ENCODE data around the gene UVRAG. TPM values are rescaled to one million over a fixed set of nuclear protein-coding genes. Genes with fewer than 3 reads are reported as not detected.
"Not testable (repeated sequence)": the region's sequence is repeated elsewhere in the genome, so short reads cannot be mapped to it uniquely, and the experiment has no call there.

Gene UVRAG
- total RNA-seq, 1 experiment from 2014 or later, result 31.3 TPM

DNA sequence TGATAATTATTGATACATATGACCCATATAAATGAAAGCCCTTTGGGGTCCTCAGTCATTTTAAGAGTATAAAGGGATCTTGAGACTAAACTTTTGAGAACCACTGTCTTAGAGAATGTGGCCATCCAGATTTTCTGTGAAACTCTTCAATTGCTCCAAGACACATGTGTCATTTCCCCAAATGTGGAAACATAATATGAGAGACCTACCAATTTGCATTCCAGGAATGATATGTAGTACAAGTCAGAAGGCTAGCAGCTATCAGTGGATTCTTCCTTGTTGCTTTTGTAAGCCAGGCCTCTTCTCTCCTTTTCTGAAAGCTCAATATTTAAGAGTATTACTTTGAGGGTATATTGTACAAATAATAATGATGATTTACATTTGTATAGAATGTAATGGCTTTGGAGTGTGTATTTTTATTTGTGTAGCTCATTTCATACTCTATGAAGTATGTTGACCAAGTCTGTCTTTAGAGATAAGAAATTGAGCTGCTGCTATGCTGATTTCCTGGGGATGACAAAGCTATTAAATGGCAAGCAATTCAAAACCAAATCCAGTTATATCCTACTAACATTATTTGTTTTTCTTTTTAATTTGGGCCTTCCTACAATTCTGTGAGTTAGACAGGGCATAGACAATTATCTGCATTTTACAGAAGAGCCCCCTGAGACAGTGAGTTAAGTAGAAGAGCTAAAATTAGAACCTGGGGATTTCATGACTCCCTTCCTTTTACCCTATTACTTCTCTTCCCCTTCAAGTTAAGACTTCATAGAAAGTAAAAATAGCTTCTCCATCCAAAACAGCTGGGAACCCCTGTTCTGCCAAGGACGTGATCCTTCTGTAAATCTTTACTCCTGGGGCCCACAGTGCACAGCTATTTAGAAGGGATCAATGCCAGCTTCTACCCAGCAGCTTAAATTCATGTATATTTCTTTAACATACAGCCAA, 259.4 kb downstream of the UVRAG start:
- DNase-seq, result no peak
- Histone ChIP-seq H3K4me1 (peaks cover 14% of the 10 kb centered on the region), H3K36me3 (ENCODE audit: control insufficient read depth, insufficient read depth, low read length) (no peaks in the 10 kb centered on the region), H3K9me3 (no peaks in the 10 kb centered on the region), H3K27me3 (replicated peaks; ENCODE audit: control insufficient read depth, insufficient read depth, low read length) (no peaks in the 10 kb centered on the region), H3K4me3 (ENCODE audit: low read depth, low read length) (no peak overlapping the region)
- BruUV-seq (replicated peaks), result no TSS peak
- H3K4me3 Mint-ChIP-seq (ENCODE audit: unreplicated experiment), result no peak overlapping the region
- ChIA-PET POLR2A (interaction anchor here (0.5 kb wide), 1 partner anchor 29 kb away, joined by 3 read pairs; no protein-coding TSS in a partner anchor), CTCF (interaction anchor here (0.6 to 1.8 kb wide), 2 partner anchors 133 to 282 kb away, joined by 4 to 5 read pairs; no protein-coding TSS in a partner anchor)
- peaks cover 11% of the 10 kb centered on the region for H3K4me1 Mint-ChIP-seq (ENCODE audit: low read depth, unreplicated experiment)
- no peak overlapping the region for H3K27ac Mint-ChIP-seq (ENCODE audit: unreplicated experiment)
- intact Hi-C loops (cut with micrococcal nuclease; ENCODE audit: unreplicated experiment), result loop anchor here (5.0 kb wide), 1 partner anchor 38 kb away; no protein-coding TSS in a partner anchor
- peaks cover 4% of the 10 kb centered on the region for H3K36me3 Mint-ChIP-seq (ENCODE audit: insufficient read depth, unreplicated experiment)
- H3K9me3 Mint-ChIP-seq (ENCODE audit: unreplicated experiment), result no peaks in the 10 kb centered on the region
- TF ChIP-seq, protein P1, sequence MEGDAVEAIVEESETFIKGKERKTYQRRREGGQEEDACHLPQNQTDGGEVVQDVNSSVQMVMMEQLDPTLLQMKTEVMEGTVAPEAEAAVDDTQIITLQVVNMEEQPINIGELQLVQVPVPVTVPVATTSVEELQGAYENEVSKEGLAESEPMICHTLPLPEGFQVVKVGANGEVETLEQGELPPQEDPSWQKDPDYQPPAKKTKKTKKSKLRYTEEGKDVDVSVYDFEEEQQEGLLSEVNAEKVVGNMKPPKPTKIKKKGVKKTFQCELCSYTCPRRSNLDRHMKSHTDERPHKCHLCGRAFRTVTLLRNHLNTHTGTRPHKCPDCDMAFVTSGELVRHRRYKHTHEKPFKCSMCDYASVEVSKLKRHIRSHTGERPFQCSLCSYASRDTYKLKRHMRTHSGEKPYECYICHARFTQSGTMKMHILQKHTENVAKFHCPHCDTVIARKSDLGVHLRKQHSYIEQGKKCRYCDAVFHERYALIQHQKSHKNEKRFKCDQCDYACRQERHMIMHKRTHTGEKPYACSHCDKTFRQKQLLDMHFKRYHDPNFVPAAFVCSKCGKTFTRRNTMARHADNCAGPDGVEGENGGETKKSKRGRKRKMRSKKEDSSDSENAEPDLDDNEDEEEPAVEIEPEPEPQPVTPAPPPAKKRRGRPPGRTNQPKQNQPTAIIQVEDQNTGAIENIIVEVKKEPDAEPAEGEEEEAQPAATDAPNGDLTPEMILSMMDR (IDR thresholded peaks at IDR 0.05; ENCODE audit: insufficient read depth in 1 of 2, low read depth in 1 of 2, low read length in 1 of 2, severe bottlenecking in 1 of 2, unreplicated experiment in 1 of 2), result no peak
- H3K27me3 Mint-ChIP-seq (ENCODE audit: insufficient read depth, unreplicated experiment), result no peaks in the 10 kb centered on the region

DNA sequence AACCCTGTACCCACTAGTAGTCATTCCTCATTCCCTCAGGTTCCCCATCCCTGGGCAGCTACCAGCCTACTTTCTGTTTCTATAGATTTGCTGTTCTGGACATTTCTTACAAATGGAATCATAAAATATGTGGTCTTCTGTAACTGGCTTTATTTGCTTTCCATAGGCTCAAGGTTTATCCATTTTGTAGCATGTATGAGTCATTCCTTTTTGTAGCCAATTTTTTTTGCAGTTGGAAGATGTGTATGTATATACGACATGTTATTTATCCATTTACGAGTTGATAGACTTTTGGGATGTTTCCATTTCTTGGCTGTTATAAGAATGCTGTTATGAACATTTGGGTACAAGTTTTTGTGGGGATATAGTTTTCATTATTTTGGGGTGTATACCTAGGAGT, 260.7 kb downstream of the UVRAG start:
- ChIA-PET CTCF (interaction anchor here (0.8 kb wide), 1 partner anchor 12 kb away, joined by 3 read pairs; no protein-coding TSS in a partner anchor), POLR2A (no interaction called here)
- Mint-ChIP-seq H3K9me3 (ENCODE audit: unreplicated experiment) (no peaks in the 10 kb centered on the region), H3K4me3 (ENCODE audit: unreplicated experiment) (no peak overlapping the region), H3K27me3 (ENCODE audit: insufficient read depth, unreplicated experiment) (no peaks in the 10 kb centered on the region), H3K27ac (ENCODE audit: unreplicated experiment) (no peak overlapping the region), H3K4me1 (ENCODE audit: low read depth, unreplicated experiment) (peaks cover 11% of the 10 kb centered on the region), H3K36me3 (ENCODE audit: insufficient read depth, unreplicated experiment) (peaks cover 4% of the 10 kb centered on the region)
- intact Hi-C loops (cut with micrococcal nuclease; ENCODE audit: unreplicated experiment), result no loop called here
- no peaks in the 10 kb centered on the region for H3K27me3 ChIP-seq (replicated peaks; ENCODE audit: control insufficient read depth, insufficient read depth, low read length)
- no peaks in the 10 kb centered on the region for H3K36me3 ChIP-seq (ENCODE audit: control insufficient read depth, insufficient read depth, low read length)
- DNase-seq, result no peak
- H3K4me3 ChIP-seq (ENCODE audit: low read depth, low read length), result no peak overlapping the region
- TF ChIP-seq, protein P1 (IDR thresholded peaks at IDR 0.05; ENCODE audit: insufficient read depth in 1 of 2, low read depth in 1 of 2, low read length in 1 of 2, severe bottlenecking in 1 of 2, unreplicated experiment in 1 of 2), result no peak
- H3K9me3 ChIP-seq, result no peaks in the 10 kb centered on the region
- BruUV-seq (replicated peaks), result no TSS peak
- peaks cover 14% of the 10 kb centered on the region for H3K4me1 ChIP-seq

DNA sequence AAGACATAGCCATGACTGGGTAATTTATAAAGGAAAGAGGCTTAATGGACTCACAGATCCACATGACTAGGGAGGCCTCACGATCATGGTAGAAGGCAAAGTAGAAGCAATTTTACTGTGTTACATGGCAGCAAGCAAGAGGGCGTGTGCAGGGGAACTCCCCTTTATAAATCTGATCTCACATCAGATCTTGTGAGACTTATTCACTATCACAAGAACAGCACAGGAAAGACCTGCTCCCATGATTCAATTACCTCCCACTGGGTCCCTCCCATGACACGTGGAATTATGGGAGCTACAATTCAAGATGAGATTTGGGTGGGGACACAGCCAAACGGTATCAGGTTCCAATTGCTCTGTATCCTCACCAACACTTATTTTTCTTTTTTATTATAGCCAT, 261.2 kb downstream of the UVRAG start:
- POLR2A ChIA-PET, result interaction anchor here (0.6 kb wide), 1 partner anchor 27 kb away, joined by 6 read pairs; no protein-coding TSS in a partner anchor
- H3K4me3 ChIP-seq (ENCODE audit: low read depth, low read length); H3K27me3 ChIP-seq (replicated peaks; ENCODE audit: control insufficient read depth, insufficient read depth, low read length); DNase-seq; H3K27me3 Mint-ChIP-seq (ENCODE audit: insufficient read depth, unreplicated experiment); H3K36me3 ChIP-seq (ENCODE audit: control insufficient read depth, insufficient read depth, low read length); H3K36me3 Mint-ChIP-seq (ENCODE audit: insufficient read depth, unreplicated experiment); intact Hi-C loops (cut with micrococcal nuclease; ENCODE audit: unreplicated experiment); H3K27ac Mint-ChIP-seq (ENCODE audit: unreplicated experiment); H3K4me3 Mint-ChIP-seq (ENCODE audit: unreplicated experiment); H3K9me3 Mint-ChIP-seq (ENCODE audit: unreplicated experiment); BruUV-seq (replicated peaks); H3K9me3 ChIP-seq: not testable (repeated sequence)
- peaks cover 11% of the 10 kb centered on the region for H3K4me1 Mint-ChIP-seq (ENCODE audit: low read depth, unreplicated experiment)
- CTCF ChIA-PET, result interaction anchor here (0.8 kb wide), 1 partner anchor 13 kb away, joined by 3 read pairs; no protein-coding TSS in a partner anchor
- H3K4me1 ChIP-seq, result peaks cover 14% of the 10 kb centered on the region

Data from Caco-2 (cell line).